Aorta (tissue), 5 donors: ENCODE results near the gene TGDS. TPM values are rescaled to one million over a fixed set of nuclear protein-coding genes. Genes with fewer than 3 reads are reported as not detected.

Experiments used
- ATAC-seq: fragments of 200-7000 bp; cut with Tn5 transposase; one replicate; pipeline ENCODE4 v1.9.1; 2022; ENCODE audit warnings: moderate library complexity; ENCODE audit not compliant: low FRiP score
- DNase-seq, 2 donors: peaks; one replicate each; pipeline ENCODE4 v3.0.0-alpha.2; 2020
- H3K27ac ChIP-seq, 2 donors: one replicate each; pipeline ENCODE4 v1.5.1; 2013; ENCODE audit warnings: low read length in 2 of 2, mild to moderate bottlenecking in 2 of 2, moderate library complexity in 2 of 2, control low read depth in 1 of 2, inconsistent platforms in 1 of 2, low read depth in 1 of 2
- H3K27me3 ChIP-seq, 2 donors: one replicate each; pipeline ENCODE4 v1.6.1; 2013; ENCODE audit warnings: control low read depth in 1 of 2, low read length in 1 of 2, mild to moderate bottlenecking in 1 of 2, moderate library complexity in 1 of 2; ENCODE audit not compliant: insufficient read depth in 2 of 2, control insufficient read depth in 1 of 2
- H3K36me3 ChIP-seq, 2 donors: one replicate each; pipeline ENCODE4 v1.6.1; 2013; ENCODE audit warnings: control low read depth in 1 of 2, low read length in 1 of 2, mild to moderate bottlenecking in 1 of 2; ENCODE audit not compliant: insufficient read depth in 2 of 2, control insufficient read depth in 1 of 2
- H3K4me1 ChIP-seq, 2 donors: one replicate each; pipeline ENCODE4 v1.6.1; 2013; ENCODE audit warnings: low read length in 2 of 2, control low read depth in 1 of 2, mild to moderate bottlenecking in 1 of 2, moderate library complexity in 1 of 2; ENCODE audit not compliant: insufficient read depth in 2 of 2, control insufficient read depth in 1 of 2
- H3K4me3 ChIP-seq, 2 donors: one replicate each; pipeline ENCODE4 v1.5.1; 2013; ENCODE audit warnings: low read length in 2 of 2, control low read depth in 1 of 2, mild to moderate bottlenecking in 1 of 2
- H3K9me3 ChIP-seq: one replicate; pipeline ENCODE4 v1.6.1; 2013; ENCODE audit warnings: mild to moderate bottlenecking, low read length; ENCODE audit not compliant: control insufficient read depth
- WGBS, 2 donors: extraction: QIAGEN DNeasy Blood & Tissue Kit; methylation state at CpG; one replicate each; pipeline ENCODE4 v1.1.7; 2013; 5-methylcytosine and 5-hydroxymethylcytosine counted together
- intact Hi-C, 2 donors: fragments of 100-400 bp; cut with DNase I; formaldehyde crosslinking; loops; one replicate each; pipeline versions ENCODE4 v1.14.2 to v1.15.0; 2022
- polyA plus RNA-seq, 2 donors: library from polyadenylated mRNA; stranded (reverse); fragments of 200-250 nt; gene quantifications; one replicate each; pipeline ENCODE4 v1.2.3, GENCODE V29; 2013
- total RNA-seq, 2 donors: library from RNA; stranded (reverse); fragmentation: NEBNext Ultra II Directional; extraction: Animal tissue kit (Norgen Biotek cat#: 25700); gene quantifications; one replicate each; pipeline ENCODE4 v1.2.1, GENCODE V29; 2021
- donor health status: healthy with polysubstance abuse.
- donor health status: Bipolar disorder and iron deficiency.
- donor health status: DM: no; HTN: no; CAD: no.
- donor health status: DM: no; HTN: no; CAD: no.
- donor health status: DM: yes; HTN: yes; CAD: no.

TGDS gene
- total and polyA plus RNA-seq, 4 donors = 8.4 to 10.4 (median 8.8) TPM

DNA sequence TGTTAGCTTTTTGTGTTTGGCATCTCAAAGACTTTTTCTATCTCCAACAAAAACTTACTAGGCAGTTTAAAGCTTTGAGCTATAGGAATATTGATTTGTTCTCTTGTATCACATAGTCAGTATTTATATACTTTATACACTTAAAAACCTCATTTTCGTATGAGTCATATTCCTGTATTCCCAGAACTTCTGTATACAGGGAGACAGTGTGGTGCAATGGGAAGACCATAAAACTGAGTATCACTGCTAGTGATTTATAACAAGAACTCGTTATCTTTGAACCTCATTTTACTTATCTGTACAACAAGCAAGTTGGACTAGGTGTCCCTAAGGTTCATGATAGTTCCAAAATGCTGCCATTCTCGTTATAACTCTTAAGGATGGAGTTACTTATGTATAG, 12.0 kb upstream of the TGDS start:
- intact Hi-C loops = loop anchor here in 1 of 2 donors (2.0 kb wide), 1 partner anchor 27 kb away; no protein-coding TSS in a partner anchor
- Histone ChIP-seq H3K4me1 (no peaks in the 10 kb centered on the region), H3K36me3 (no peaks in the 10 kb centered on the region), H3K27me3 (no peaks in the 10 kb centered on the region), H3K4me3 (no peak overlapping the region), H3K9me3 (no peaks in the 10 kb centered on the region), H3K27ac (no peak overlapping the region)
- 71 to 80% methylated on average over 3 of the region's 3 CpGs for WGBS, 2 donors
- ATAC-seq = no peak
- DNase-seq = no peak

DNA sequence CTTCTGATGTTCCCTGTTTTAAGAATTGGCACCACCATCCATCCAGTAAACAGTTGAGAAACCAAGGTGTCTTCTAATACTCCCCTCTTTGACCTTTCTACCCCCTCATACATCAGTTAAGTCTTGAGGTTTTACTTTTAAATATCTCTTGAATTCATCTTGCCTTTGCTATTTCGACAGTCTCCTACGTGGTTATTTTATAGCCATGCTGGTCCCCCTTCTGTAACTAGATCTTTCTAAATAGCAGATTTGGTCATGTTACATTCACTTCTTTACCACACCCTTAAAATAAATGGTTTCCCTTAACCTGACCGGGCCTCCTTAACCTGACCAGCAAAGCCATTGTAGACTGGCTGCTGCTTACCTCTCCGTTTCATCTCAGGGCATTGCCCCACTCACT, 11.1 kb upstream of the TGDS start:
- Histone ChIP-seq H3K27me3 (no peaks in the 10 kb centered on the region), H3K4me3 (no peak overlapping the region), H3K27ac (no peak overlapping the region), H3K36me3 (no peaks in the 10 kb centered on the region), H3K9me3 (no peaks in the 10 kb centered on the region), H3K4me1 (no peaks in the 10 kb centered on the region)
- intact Hi-C loops = loop anchor here in 1 of 2 donors (2.0 kb wide), 1 partner anchor 26 kb away; no protein-coding TSS in a partner anchor
- DNase-seq = no peak
- ATAC-seq = no peak
- WGBS, 2 donors = 78 to 82% methylated on average over 4 of the region's 4 CpGs

DNA sequence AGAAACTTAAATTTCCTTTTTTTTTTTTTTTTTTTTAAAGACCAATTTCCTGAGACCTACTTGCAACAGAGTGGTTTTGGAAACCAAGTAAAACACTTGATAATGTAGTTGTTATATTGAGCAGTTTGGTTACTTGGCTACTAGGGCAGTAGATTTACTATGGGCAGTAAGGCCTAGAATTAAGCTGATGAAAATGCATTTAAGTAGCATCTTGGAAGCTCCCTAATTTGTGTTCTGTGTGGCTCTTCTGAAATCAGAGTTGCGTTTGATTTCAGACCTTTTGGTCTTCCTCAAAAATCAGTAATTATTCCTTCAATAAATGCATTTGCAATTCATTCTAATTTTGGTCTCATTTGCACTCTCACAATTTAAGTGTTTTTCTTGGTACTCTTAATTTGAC, 6.5 kb upstream of the TGDS start:
- intact Hi-C loops = no loop called here
- H3K4me3 ChIP-seq = peak overlapping the region; percentile 36 to 86
- ATAC-seq = no peak

DNA sequence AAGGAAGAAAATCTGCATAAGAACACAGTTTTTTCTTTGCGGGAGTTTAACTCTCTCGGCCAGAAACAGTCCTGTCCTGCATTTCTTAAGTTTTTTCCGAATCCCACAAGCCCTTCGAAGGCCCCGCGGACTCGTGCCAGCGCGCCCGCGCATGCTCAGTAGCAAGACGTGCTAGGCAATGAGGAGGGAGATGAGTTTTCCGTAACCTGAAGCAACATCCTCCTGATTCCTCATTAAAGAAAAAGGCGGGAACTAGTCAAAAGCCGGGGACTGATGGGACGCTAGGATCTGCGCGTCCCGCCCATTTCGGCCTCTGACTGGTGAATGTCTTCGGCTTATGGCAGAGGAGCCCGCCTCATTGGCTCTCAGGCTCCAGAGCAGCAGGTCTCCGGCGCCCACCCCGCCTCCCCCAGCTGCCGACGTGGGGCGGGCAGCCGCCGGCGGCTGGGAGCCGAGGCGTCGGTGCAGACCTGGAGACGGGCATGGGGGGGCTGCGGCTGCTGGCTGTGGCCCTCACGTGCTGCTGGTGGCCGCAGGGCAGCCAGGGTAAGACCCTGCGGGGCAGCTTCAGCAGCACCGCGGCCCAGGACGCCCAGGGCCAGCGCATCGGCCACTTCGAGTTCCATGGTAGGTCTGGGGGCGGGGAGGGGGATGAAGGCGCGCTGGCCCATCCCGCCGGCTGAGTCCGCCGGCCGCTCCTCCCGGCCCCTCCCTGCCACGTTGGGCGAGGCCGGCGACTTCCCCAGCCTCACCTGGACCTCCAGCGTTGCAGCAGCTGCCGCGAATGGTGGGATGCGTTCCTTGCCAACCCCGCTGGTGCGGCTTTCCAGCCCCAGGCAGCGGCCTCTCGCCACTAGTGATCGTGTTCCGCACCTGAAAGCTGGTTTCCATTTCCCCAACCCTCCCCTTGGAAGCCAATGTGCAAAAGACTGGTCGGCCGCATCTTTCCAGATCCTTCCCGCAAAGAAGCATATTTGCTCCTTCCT, 5.8 kb upstream of the TGDS start, which contains the start of gene GPR180:
Gene GPR180 (plus strand): TSS at position 412 of the 986 bp plus-strand sequence. CDS start 71 bp downstream, at position 483.
- intact Hi-C loops = no loop called here
- DNase-seq (peak; percentile 96 to 98), ATAC-seq (peak; percentile 99)
- Histone ChIP-seq H3K9me3 (no peaks in the 10 kb centered on the region), H3K4me3 (peak within 1 kb of the TSS; percentile 36 to 86), H3K27ac (peak within 1 kb of the TSS in 1 of 2 donors; percentile 22), H3K36me3 (no peaks in the 10 kb centered on the region), H3K27me3 (no peaks in the 10 kb centered on the region), H3K4me1 (no peaks in the 10 kb centered on the region)
- 0% methylated on average over 56 to 71 of the region's 71 CpGs for WGBS, 2 donors

More for the DNA sequence above, 6.5 kb upstream of the TGDS start:
- Histone ChIP-seq H3K4me1 (no peaks in the 10 kb centered on the region), H3K27me3 (no peaks in the 10 kb centered on the region), H3K27ac (no peak overlapping the region), H3K36me3 (no peaks in the 10 kb centered on the region), H3K9me3 (no peaks in the 10 kb centered on the region)
- 17 to 24% methylated on average over 1 of the region's 1 CpG for WGBS, 2 donors
- DNase-seq = no peak

DNA sequence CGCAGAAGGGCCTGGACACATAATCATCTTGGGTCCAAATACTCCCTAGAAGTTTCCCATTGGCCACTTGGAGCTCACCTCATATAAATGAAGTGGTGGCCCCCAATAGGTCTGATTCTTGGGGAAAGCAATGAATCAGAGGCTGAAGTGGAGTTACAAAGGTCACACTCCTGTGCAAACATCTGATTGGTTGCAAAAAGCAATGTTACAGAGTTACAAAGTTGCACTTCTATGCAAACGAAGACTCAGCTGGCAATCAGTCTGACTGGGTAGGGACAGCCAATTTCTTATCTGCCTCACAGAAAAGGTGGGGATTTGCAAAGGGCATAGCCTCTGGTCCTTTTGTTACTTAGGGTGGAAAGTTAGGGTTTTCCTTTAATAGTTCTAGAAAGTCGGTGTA, 3.9 kb upstream of the TGDS start:
- Histone ChIP-seq H3K4me3 (no peak overlapping the region), H3K4me1 (peaks cover 0 to 4% of the 10 kb centered on the region in 2 donors), H3K36me3 (no peaks in the 10 kb centered on the region), H3K27me3 (no peaks in the 10 kb centered on the region), H3K9me3 (no peaks in the 10 kb centered on the region), H3K27ac (no peak overlapping the region)
- WGBS, 2 donors = 85 to 90% methylated on average over 3 of the region's 3 CpGs
- DNase-seq = no peak
- intact Hi-C loops = no loop called here
- ATAC-seq = no peak

DNA sequence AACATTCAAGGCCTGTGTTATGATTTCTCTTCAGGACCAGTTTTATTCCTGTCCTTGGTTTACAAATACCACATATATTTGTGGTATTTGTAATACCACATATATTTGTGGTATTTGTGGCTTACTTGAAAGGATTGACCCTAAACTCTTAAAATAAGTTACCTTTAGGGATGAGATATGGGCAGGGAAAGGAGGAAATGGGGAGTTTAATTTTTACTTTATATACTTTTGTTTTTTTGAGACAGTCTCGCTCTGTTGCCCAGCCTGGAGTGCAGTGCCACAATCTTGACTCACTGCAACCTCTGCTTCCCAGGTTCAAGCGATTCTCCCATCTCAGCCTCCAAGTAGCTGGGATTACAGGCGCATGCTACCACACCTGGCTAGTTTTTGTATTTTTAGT, 2.3 kb upstream of the TGDS start:
- 92 to 97% methylated on average over 3 of the region's 3 CpGs for WGBS, 2 donors
- intact Hi-C loops = no loop called here
- Histone ChIP-seq H3K27ac (no peak overlapping the region), H3K4me1 (peaks cover 0 to 9% of the 10 kb centered on the region in 2 donors), H3K27me3 (no peaks in the 10 kb centered on the region), H3K9me3 (no peaks in the 10 kb centered on the region), H3K36me3 (no peaks in the 10 kb centered on the region), H3K4me3 (no peak overlapping the region)
- DNase-seq = no peak
- ATAC-seq = no peak

DNA sequence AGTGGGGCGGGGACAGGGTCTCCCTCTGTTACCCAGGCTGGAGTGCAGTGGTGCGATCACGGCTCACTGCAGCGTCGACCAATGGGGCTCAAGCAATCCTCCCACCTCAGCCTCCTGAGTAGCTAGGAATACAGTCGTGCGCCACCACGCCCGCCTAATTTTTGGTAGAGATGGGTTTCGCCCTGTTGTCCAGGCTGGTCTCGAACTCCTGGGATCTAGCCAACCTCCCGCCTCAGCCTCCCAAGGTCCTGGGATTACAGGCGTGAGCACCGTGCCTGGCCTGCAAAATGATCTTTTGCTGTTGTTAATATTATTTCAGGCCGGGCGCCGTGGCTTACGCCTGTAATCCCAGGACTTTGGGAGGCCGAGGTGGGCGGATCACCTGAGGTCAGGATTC, 621 bp upstream of the TGDS start:
- Histone ChIP-seq H3K27ac (no peak overlapping the region), H3K4me3 (peak overlapping the region in 1 of 2 donors; percentile 98), H3K36me3 (no peaks in the 10 kb centered on the region), H3K4me1 (peaks cover 0 to 9% of the 10 kb centered on the region in 2 donors), H3K27me3 (no peaks in the 10 kb centered on the region), H3K9me3 (no peaks in the 10 kb centered on the region)
- WGBS, 2 donors = 73% methylated on average over 20 of the region's 20 CpGs
- DNase-seq = peak; percentile 47 to 68
- intact Hi-C loops = loop anchor here in 1 of 2 donors (1.0 kb wide), 1 partner anchor 47 kb away; no protein-coding TSS in a partner anchor
- ATAC-seq = no peak

DNA sequence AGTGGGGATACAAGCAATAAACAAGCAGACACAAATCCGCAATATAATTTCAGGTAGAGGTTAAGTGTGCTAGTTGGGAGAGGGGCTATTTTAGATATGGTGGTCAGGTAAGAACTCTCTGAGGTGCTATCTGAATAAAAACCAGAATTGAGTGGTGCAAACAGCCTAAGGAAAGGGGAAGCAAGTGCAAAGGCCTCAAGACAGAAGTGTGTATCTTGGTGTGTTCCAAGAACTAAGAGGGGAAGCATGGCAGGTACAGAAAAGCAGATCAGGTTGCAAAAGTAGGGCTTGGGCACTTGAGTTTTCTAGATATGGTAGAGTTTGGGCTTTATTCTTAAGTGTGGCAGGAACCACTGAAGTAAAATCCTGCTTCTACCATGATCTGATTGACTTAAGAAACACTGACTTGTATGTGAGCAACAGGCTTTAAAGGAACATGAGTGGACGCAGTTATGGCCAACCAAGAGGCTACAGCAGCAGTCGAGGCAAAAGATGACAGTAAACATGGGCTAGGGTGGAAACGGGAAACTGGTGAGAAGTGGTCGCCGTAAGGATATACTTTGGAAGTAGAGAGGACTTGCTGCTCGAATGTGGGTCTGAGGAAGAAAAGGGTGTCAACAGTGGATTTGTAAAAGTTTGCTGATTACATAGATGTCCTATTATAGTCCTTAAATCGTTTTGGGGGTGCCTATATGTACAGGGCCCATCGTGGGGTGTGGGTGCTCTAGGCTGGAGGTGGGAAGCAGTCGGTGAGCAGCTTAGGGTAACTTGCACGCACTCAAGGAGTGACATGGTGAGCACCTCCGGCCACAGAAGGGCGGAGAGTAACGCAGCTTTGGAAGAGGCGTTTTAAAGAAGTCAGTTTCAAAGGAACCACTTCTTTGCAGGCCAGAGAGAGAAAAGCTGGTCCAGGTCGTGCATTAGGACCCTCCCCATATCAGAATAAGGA, 677 bp downstream of the TGDS start:
- 6 to 7% methylated on average over 16 of the region's 16 CpGs for WGBS, 2 donors
- Histone ChIP-seq H3K4me3 (peak overlapping the region; percentile 73 to 98), H3K9me3 (no peaks in the 10 kb centered on the region), H3K27me3 (no peaks in the 10 kb centered on the region), H3K36me3 (no peaks in the 10 kb centered on the region), H3K4me1 (peaks cover 0 to 9% of the 10 kb centered on the region in 2 donors), H3K27ac (peak overlapping the region in 1 of 2 donors; percentile 42)
- intact Hi-C loops = no loop called here
- ATAC-seq (peak; percentile 69), DNase-seq (peak in 1 of 2 donors; percentile 70)
